Measurements from ENCODE around the gene HP.
"Not testable (repeated sequence)": the region's sequence is repeated elsewhere in the genome, so short reads cannot be mapped to it uniquely, and the experiment has no call there.

The HP gene

GRCh38 chr16:72043539-72043938 is 10.8 kb upstream of the HP start:
- DNase-seq (ENCODE audit: low read depth in 3 of 3): no peak

GRCh38 chr16:72044296-72044695 is 10.0 kb upstream of the HP start:
- DNase-seq (ENCODE audit: low read depth in 3 of 3): no peak

- DNase-seq (ENCODE audit: low read depth in 3 of 3): no peak
Observed at GRCh38 chr16:72044825-72045359, 9.4 kb upstream of the HP start.

GRCh38 chr16:72049110-72049509 is 5.2 kb upstream of the HP start:
- no peak for DNase-seq (ENCODE audit: low read depth in 3 of 3)

GRCh38 chr16:72050769-72051464 is 3.4 kb upstream of the HP start:
- DNase-seq (ENCODE audit: low read depth in 3 of 3): no peak

- DNase-seq (ENCODE audit: low read depth in 3 of 3): no peak
Observed at GRCh38 chr16:72051818-72052217, 2.5 kb upstream of the HP start.

GRCh38 chr16:72055911-72056310 is 1.6 kb downstream of the HP start:
- DNase-seq (ENCODE audit: low read depth in 3 of 3): no peak

GRCh38 chr16:72057313-72057712 is 3.0 kb downstream of the HP start:
- not testable (repeated sequence) for DNase-seq (ENCODE audit: low read depth in 3 of 3)

GRCh38 chr16:72059060-72059459 is 4.8 kb downstream of the HP start:
- not testable (repeated sequence) for DNase-seq (ENCODE audit: low read depth in 3 of 3)

- no peak for DNase-seq (ENCODE audit: low read depth in 3 of 3)
Observed at GRCh38 chr16:72060405-72060804, 6.1 kb downstream of the HP start.

- DNase-seq (ENCODE audit: low read depth in 3 of 3): no peak
Observed at GRCh38 chr16:72061564-72061963, 7.3 kb downstream of the HP start.

GRCh38 chr16:72064361-72064894 is 10.1 kb downstream of the HP start:
- no peak for DNase-seq (ENCODE audit: low read depth in 3 of 3)

GRCh38 chr16:72066747-72067146 is 12.4 kb downstream of the HP start:
- no peak for DNase-seq (ENCODE audit: low read depth in 3 of 3)

GRCh38 chr16:72068930-72069329 is 14.6 kb downstream of the HP start:
- DNase-seq (ENCODE audit: low read depth in 3 of 3): no peak

GRCh38 chr16:72072514-72073342 is 18.4 kb downstream of the HP start:
- no peak for DNase-seq (ENCODE audit: low read depth in 3 of 3)

GRCh38 chr16:72073560-72074230 is 19.4 kb downstream of the HP start:
- DNase-seq (ENCODE audit: low read depth in 3 of 3): no peak

GRCh38 chr16:72075067-72075466 is 20.8 kb downstream of the HP start:
- not testable (repeated sequence) for DNase-seq (ENCODE audit: low read depth in 3 of 3)

GRCh38 chr16:72076991-72077706 is 22.8 kb downstream of the HP start:
- DNase-seq (ENCODE audit: low read depth in 3 of 3): not testable (repeated sequence)

- no peak for DNase-seq (ENCODE audit: low read depth in 3 of 3)
Observed at GRCh38 chr16:72083778-72084404, 29.6 kb downstream of the HP start.

- DNase-seq (ENCODE audit: low read depth in 3 of 3): no peak
Observed at GRCh38 chr16:72084445-72084844, 30.1 kb downstream of the HP start.

GRCh38 chr16:72085002-72085401 is 30.7 kb downstream of the HP start:
- DNase-seq (ENCODE audit: low read depth in 3 of 3): no peak
